PFSK-1 (cell line): ENCODE measurements around the gene NRG3.

Source experiments
- POLR2AphosphoS5 ChIP-seq: IDR thresholded peaks from 2 replicates; pipeline ENCODE4 v1.6.1; 2012; ENCODE audit warnings: low read depth, mild to moderate bottlenecking, control low read depth, low read length, moderate library complexity
- TF ChIP-seq, protein P1 (sequence below), 2 experiments: IDR thresholded peaks; 2 replicates each; pipeline versions ENCODE4 v1.6.1 to v1.8.0; 2011 to 2012; ENCODE audit warnings: low read depth in 2 of 2, low read length in 2 of 2, control low read depth in 1 of 2, inconsistent platforms in 1 of 2, mild to moderate bottlenecking in 1 of 2, moderate library complexity in 1 of 2; ENCODE audit not compliant: insufficient read depth in 1 of 2

DNA sequence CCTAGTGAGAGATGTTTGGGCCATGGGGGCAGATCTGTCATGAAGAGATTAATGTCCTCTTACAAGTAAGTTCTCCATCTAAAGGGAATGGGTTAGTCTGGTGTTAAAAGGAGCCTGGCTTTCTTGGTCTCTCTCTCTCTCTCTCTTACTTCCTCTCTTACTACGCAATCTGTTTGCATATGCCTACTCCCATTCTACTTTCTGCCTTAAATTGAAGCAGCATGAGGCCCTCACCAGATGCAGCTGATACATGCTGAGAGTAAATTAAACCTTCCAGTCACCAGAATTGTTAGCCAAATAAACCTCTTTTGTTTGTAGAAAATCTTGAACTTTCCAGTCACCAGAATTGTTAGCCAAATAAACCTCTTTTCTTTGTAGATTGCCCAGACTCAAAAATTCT is 884.1 kb downstream of the NRG3 start:
- TF ChIP-seq POLR2AphosphoS5, result no peak
- TF ChIP-seq, protein P1, sequence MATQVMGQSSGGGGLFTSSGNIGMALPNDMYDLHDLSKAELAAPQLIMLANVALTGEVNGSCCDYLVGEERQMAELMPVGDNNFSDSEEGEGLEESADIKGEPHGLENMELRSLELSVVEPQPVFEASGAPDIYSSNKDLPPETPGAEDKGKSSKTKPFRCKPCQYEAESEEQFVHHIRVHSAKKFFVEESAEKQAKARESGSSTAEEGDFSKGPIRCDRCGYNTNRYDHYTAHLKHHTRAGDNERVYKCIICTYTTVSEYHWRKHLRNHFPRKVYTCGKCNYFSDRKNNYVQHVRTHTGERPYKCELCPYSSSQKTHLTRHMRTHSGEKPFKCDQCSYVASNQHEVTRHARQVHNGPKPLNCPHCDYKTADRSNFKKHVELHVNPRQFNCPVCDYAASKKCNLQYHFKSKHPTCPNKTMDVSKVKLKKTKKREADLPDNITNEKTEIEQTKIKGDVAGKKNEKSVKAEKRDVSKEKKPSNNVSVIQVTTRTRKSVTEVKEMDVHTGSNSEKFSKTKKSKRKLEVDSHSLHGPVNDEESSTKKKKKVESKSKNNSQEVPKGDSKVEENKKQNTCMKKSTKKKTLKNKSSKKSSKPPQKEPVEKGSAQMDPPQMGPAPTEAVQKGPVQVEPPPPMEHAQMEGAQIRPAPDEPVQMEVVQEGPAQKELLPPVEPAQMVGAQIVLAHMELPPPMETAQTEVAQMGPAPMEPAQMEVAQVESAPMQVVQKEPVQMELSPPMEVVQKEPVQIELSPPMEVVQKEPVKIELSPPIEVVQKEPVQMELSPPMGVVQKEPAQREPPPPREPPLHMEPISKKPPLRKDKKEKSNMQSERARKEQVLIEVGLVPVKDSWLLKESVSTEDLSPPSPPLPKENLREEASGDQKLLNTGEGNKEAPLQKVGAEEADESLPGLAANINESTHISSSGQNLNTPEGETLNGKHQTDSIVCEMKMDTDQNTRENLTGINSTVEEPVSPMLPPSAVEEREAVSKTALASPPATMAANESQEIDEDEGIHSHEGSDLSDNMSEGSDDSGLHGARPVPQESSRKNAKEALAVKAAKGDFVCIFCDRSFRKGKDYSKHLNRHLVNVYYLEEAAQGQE (IDR thresholded peaks at IDR 0.05; ENCODE audit: insufficient read depth in 1 of 2, low read depth in 2 of 2, low read length in 2 of 2), result no peak
